ENCODE results near the gene PDE4B. TPM values are rescaled to one million over a fixed set of nuclear protein-coding genes. Genes with fewer than 3 reads are reported as not detected.

PDE4B gene
- total RNA-seq, 1 donor from 2014 or later, result 10.6 TPM

DNA sequence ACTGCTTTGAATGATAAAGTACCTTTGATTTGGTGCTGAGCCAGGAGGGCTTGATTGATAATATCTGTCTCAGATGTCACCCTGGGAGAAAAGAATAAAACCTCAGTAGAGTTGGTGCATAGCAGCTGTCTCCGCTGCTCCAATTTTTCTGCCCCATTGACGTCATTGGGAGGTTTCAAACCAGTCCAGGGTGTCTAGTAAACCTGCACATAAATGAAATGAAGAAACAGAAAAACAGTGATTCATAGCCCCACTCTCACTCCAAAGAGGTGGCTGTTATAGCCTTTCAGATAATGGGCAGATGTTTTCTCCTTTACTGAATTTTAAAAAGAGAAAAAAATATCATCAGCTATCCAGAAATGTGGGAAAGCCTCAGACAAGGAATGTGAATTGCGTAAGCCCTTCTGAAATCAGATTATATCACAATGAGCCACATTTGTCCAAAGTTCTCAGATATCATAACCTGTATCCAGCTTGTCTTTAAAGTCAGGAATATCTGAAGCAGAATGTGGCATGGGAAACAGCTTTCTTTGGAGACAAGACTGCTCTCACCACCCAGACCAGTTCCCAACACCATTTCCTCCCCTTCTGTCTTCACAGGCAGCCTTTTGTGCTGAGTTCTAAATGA lies 390.0 kb downstream of the PDE4B start:
- ATAC-seq (ENCODE audit: poor library complexity) (peak; percentile 71), DNase-seq (no peak)
- intact Hi-C loops (cut with DNase I), result no loop called here

DNA sequence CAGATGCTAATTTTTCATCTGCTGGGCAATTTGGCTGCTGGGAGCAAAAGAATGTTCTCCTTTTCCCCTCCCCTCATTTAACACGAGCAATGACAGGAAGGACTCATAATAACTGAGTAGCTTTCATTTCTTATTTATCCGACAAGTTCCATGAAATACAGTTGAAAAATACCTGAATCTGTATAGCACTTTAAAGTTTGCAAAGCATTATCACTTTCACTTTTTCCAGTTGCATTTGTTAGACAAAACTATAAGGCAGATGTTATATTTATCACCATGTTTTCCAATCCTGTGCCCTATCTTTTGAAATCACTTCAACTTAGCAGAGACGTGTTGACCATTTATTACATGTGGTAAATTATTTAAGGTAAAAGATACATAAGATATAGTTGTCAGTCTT lies 390.7 kb downstream of the PDE4B start:
- DNase-seq (no peak), ATAC-seq (ENCODE audit: poor library complexity) (no peak)
- intact Hi-C loops (cut with DNase I), result no loop called here

DNA sequence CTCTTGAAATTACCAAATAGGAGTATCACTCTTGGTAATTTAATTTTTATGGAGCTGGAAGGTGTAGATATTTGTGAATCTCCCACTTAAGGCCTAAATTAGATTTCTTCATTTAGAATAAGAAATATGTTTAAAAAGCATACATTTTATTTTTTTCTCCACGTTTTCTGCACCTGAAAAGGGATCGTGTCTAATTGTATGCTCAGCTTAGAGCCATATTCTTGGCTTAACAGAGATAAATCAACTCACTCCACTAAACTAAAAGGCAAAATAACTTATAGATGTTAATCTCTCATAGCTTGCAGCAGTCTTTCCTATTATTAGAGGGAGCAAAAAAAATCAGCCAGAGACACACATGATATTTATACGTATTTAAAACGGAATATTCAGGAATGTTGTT lies 404.4 kb downstream of the PDE4B start:
- ATAC-seq (ENCODE audit: poor library complexity), result no peak
- intact Hi-C loops (cut with DNase I), result no loop called here
- DNase-seq, result no peak

DNA sequence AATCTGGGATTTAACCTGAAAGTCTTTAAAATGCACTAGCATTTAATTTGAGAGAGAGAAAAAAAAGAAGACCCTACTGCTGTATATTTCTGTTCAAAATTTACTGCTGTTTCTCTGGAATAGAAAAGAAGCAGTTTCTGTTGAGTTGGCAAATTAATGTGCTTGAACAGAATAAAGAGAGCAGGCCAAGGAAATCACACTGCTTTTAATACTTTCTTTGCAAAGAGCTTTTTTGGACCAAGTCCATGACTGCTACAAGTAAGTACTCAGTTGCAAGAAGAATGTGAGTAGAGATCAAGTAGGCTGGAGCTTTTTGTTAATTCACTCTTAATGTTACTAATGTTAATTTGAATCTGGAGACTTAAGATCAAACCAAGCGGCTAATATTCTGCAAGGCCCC lies 405.1 kb downstream of the PDE4B start:
- ATAC-seq (ENCODE audit: poor library complexity) (no peak), DNase-seq (no peak)
- intact Hi-C loops (cut with DNase I), result no loop called here

DNA sequence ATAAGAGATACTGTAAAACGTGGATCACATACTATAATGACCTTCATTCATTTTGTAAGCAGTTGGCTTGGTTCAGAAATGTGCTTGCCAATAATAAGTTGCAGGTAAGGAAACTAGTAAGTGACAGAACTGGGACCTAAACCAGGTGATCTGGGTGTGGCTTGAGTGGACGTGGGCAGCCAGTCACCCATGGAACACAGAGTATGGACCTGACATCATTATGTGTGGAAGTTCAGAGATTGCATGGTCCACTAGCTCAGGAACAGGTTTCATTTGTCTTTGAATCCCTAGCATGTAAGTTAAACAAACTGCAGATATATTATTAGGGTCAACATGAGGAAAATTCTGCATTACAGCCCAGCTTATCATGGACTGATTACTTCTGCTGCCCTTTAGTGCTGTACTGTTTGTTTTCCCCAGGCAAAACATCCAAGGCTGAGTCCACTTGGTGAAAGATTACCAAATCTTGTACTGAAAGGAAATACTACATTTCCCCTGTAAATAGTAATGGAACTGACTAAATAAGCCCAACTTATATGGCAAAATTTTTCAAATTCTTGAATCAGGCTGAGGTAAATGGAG lies 414.0 kb downstream of the PDE4B start:
- DNase-seq (no peak), ATAC-seq (ENCODE audit: poor library complexity) (peak; percentile 15)
- intact Hi-C loops (cut with DNase I), result no loop called here

DNA sequence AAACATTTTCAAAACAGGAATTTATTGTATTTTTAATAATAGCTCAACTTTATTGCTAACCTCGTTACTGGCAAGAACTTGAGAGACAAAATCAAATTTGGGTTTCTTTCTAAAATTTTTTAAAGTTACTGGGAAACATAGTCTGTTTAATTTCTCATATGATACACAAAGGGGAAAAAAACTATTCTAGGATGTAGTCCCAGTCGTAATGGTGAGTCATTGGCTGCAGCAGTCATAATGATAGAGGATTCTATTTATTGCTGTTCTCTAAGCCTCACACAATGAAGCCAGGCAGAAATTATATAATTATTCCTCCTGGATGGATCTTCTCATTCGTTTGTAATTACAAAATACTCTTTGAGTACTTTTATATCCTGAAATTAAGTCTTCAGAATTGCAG lies 414.8 kb downstream of the PDE4B start:
- intact Hi-C loops (cut with DNase I), result no loop called here
- DNase-seq (no peak), ATAC-seq (ENCODE audit: poor library complexity) (peak; percentile 88)

DNA sequence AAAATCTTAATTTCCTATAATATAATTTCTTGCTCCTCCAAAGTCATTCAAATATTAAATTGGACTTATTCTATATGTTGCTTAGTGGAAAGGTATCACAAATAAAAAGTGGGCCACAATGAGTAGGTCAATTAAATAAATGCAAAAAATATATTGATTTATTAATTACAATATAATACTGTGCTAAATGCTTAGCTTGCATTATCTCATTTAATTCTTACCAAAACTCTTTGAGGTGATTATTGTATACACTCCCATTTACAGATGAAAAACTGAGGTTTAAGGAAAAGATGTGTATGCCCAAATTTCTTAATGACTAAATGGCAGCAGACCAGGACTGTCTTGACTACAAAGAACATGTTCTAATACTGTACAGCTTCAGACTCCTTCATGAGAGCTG lies 415.9 kb downstream of the PDE4B start:
- DNase-seq (no peak), ATAC-seq (ENCODE audit: poor library complexity) (no peak)
- intact Hi-C loops (cut with DNase I), result no loop called here

DNA sequence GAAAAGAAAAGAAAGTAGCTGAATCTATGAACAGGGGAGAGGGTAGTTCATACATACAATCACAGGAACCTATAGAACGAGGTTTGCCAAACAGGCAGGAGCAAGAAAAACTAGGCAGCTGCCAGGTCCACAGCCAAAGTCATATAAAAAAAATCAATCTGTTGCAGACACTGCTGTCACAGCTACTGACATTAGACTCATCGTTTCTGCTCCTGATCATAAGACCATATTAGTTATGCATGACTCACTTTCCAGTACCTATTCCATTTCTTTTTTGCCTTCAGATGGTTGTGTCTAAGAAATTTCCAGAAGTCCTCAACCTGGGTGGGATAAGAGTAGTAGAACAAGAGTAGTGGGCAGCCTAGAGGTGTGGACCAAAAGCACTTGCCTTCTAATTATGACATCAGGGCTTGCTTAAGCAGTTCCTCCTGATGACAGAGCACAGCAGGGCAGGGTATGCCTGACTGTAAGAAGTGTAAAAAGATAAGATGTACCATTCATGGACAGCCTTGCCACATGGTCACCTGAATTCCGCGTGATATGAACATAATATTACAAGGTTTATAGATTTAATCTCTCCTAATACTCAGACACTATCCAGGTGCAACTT lies 418.0 kb downstream of the PDE4B start:
- ATAC-seq (ENCODE audit: poor library complexity) (no peak), DNase-seq (no peak)
- intact Hi-C loops (cut with DNase I), result no loop called here

DNA sequence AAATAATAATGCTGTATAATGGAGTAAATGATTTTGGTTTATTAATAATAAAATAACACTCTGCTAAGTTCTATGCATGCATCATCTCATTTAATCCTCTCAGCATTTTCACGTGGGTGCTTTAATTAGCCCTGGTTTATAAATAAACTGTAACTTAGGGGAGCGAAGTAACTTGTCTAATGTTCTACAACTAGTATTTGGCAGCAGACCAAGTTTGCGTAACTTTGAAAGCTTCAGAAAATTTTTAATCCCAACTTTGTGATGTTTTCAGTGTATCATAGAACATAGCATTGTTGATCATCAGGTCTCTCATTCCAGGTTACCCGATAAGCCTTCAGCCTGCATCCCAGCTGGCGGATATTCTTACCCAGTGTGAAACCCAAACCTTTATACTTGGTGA lies 418.8 kb downstream of the PDE4B start:
- DNase-seq (no peak), ATAC-seq (ENCODE audit: poor library complexity) (no peak)
- intact Hi-C loops (cut with DNase I), result no loop called here

DNA sequence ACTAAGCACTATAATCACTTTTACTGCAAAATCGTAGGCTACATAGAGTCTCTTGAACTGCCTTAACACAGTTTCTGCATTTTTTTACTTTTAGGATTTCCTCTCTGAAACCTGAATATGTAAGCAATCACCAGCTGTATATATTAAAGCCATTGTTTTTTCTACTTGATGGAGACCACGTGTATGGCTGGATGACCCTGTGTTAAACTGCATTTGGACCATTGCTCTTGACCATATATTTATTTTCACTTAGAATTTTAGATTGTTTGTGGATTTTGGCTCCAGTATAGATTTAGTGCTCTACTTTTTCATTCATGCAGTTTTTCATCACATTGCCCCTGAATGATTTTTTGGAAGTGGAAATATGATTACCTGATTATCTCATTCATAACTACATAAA lies 420.8 kb downstream of the PDE4B start:
- DNase-seq, result no peak
- no peak for ATAC-seq (ENCODE audit: poor library complexity)
- intact Hi-C loops (cut with DNase I), result no loop called here

DNA sequence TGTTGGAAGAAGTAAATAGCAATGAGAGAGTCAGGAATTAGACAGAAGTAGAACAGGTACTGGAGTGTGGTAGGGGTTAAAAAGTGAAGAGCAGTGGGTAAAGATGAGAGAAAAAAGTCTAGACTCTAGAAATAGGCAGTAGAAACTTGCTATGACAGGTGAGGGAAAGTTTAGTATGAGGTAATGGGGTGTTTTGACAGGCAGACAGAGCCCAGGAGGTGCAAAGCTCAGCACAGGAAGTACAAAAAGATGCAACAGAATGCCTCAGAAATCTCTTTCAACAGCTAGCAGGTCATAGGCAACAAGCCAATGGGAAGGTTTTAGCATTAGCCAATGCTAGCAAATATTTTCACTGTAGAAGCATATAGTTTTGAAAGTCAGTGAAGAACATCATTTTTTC lies 422.2 kb downstream of the PDE4B start:
- intact Hi-C loops (cut with DNase I), result no loop called here
- no peak for DNase-seq
- ATAC-seq (ENCODE audit: poor library complexity), result no peak

DNA sequence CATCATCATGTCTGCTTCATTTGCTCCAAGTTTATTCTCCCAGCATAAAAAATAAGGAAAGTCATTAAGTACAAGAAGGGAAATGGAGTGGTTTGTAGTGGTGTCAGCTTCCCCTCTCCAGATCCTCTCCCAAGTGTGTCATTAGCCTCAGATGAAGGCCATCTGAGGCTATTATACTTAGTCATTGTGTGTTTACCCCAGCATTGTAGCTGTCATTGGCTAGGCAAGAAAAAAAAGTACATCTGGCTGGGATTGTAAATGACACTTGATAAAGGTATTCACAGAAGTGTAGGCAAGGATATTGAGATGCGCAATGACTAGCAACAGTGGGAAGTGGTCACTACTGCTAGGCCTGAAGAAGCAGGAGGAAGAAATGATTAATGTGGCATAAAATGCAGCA lies 424.3 kb downstream of the PDE4B start:
- ATAC-seq (ENCODE audit: poor library complexity), result no peak
- intact Hi-C loops (cut with DNase I), result no loop called here
- no peak for DNase-seq

DNA sequence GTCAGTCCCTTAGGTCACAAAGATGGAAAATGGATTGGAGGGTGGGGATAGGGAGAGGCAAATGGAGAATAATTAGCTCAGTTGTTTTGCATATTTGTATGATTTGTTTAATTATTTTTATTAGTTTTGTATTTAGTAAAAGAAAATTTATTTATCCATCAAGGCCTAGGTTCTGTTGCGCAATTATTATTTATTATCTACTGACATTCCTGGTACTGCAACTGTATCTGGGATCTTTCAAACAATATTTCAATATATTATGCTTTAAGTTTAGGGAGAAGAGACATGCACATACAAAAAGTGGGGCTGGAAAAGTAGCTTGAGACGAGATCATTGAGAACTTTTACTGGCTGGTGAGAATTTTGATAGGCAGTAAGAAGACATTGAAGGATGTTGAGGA lies 424.9 kb downstream of the PDE4B start:
- no peak for DNase-seq
- no peak for ATAC-seq (ENCODE audit: poor library complexity)
- intact Hi-C loops (cut with DNase I), result no loop called here

DNA sequence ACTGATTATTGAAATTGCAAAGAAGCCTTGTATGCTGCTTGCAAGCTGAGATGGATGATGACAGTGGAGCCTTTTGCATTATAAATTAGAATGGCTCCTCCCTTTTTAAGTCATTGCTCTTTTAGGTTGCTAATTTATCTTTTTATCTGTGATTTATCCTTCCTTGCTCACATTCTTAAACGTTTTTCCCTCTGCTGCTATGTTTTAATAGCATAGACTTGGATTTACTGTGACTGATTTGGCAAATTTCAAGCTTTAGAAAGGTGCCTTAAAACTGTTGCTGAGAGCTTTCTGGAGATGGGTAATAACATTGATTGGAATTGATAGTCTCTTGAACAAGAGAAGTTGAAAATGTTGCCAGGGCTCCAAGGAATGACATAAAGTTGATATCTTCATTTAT lies 427.8 kb downstream of the PDE4B start:
- ATAC-seq (ENCODE audit: poor library complexity) (no peak), DNase-seq (no peak)
- intact Hi-C loops (cut with DNase I), result no loop called here

DNA sequence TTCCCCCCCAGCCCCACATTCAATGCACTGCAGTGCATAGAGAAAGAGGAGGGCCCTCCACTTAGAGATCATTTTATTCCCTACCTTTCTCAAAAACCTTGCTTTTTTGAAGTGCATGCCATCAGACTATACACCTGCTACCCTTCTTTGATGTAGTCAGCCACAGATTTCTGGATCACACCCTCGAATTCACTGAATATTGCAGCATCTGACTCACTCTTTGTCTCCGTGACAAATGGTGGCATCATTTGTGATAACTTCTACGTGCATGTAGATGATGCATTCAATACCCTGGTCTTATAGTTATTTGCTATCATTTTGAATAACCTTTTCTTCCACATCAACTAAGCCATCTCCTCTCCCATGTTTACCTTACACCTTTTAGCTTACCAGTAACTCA lies 431.0 kb downstream of the PDE4B start:
- DNase-seq, result no peak
- no peak for ATAC-seq (ENCODE audit: poor library complexity)
- intact Hi-C loops (cut with DNase I), result no loop called here

DNA sequence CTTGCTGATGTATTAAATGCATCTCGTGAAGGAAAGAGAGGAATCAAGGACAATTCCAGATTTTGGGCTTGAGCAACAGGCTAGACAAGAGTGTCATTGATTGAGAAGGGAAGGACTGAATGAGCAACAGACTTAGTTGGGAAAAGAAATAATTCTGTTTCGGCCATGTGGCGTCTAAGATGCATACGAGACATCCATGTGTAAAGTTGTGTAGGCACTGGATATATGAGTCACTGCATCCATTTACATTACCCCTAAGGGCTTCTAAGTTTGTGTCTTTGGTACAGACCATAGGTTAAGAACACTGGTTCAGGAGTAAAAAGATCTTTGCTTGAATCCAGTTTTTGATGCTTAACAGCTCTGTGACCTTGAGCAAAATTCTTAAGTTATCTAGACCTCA lies 434.3 kb downstream of the PDE4B start:
- ATAC-seq (ENCODE audit: poor library complexity) (no peak), DNase-seq (no peak)
- intact Hi-C loops (cut with DNase I), result no loop called here

DNA sequence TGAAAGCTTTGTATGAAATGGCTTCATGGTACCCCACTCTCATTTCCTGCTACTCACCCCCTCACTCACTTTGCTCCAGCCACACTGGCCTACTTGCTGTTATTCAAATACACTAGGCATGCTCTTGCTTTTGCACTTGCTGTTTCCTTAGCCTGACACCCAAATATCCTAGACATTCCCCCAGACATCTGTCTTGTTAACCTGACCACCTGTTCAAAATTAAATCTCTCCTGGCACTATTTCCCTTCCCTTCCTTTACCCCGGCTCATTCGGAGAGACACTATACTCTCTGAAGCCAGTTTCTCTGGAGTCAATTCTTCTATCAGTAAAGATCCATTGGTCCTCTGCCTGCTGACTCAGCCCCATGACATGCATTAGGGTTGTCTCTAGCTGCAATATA lies 435.3 kb downstream of the PDE4B start:
- no peak for DNase-seq
- no peak for ATAC-seq (ENCODE audit: poor library complexity)
- intact Hi-C loops (cut with DNase I), result no loop called here

DNA sequence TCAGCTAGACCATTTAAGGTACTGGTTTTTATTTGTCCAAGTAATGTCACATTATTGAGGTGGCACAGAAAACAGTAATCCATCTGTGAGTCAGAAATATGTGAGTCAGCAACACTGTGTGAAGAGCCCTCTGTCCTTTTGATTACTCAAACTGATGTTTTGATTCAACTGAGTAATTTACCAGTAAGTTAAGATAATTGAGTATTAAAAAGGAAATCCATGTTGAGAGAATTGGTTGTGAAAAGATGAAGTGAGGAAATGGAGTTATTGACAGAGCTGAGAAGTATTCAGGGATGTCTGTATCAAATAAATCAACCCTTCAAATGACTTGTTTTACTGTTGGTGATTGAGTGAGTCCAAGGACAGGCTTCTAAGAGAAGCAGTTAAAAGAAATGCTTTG lies 438.5 kb downstream of the PDE4B start:
- no peak for DNase-seq
- ATAC-seq (ENCODE audit: poor library complexity), result no peak
- intact Hi-C loops (cut with DNase I), result no loop called here

DNA sequence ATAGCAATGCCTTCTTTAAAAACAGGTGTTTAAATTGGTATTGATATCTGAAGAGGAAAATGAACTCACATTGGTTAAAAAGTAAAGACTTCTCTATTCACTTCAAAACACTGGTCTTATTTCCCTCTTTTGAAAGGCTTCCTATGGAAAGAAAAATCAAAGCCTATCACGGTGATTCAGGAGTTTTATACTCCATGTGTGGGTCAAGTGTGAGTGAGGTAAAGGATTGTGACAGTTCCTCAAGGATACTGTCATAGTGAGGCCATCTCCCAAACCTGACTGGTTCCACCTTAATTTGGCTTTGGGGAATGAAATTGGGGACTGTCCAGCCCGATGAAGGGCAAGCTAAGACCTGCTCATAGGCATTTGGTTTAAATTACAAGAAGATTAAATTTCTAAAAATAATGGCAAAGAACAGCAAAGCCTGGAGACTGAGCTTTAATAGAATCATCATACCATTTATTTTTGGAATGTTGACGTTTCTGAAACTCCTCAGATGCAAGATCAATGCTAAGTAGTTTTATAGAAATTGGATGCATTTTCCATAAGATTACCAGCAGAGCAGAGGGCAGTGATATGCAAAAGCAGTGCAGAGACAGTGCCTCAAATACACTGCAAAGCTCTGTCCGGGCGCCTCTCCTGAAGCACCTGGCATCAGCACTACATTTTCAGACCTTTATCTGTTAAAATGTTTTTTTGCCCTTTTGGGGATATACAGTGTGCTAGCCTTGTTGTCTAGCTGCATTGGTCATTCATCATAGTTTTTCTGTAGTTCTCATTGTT lies 439.2 kb downstream of the PDE4B start:
- DNase-seq (no peak), ATAC-seq (ENCODE audit: poor library complexity) (no peak)
- intact Hi-C loops (cut with DNase I), result no loop called here

DNA sequence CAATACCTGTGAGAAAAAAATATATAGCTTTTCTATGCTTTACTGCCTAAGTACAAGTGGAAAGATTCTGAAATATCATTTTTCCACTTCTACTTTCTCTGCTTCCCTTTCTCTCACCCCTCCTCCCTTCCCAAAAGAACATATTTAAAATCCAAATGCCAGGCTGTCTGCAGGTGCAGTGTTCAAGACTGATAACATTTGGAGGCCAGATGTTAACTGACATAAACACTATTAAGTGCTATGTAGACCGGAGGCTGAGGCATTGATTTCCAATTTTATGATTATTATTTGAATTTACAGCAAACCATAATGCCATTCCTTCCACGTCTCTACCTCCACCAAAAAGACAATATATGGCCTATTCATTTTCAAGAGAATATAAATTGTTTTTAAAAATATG lies 444.3 kb downstream of the PDE4B start:
- DNase-seq (no peak), ATAC-seq (ENCODE audit: poor library complexity) (no peak)
- intact Hi-C loops (cut with DNase I), result no loop called here

Measured in Right ventricle myocardium superior (tissue), 1 donor.